A673 (cell line): ENCODE data around the gene CRYGC. TPM values are rescaled to one million over a fixed set of nuclear protein-coding genes. Genes with fewer than 3 reads are reported as not detected.

Experiments
- BruUV-seq: library from RNA; stranded (reverse); fragments of 400-500 nt; replicated peaks from 2 replicates; lab custom pipeline; 2021; lab: Mats Ljungman, UMichigan
- CTCF ChIA-PET: fragments of 300-600 bp; sonication (Branson Sonifier 250); formaldehyde crosslinking; loops from one replicate; lab custom pipeline; 2022; ENCODE audit warnings: antibody characterized with exemption; lab: Charles Lee
- POLR2A ChIA-PET: fragments of 300-600 bp; sonication (Branson Sonifier 250); formaldehyde crosslinking; loops from one replicate; lab custom pipeline; 2022; ENCODE audit warnings: antibody characterized with exemption; ENCODE audit not compliant: low non-redundant PET; lab: Charles Lee
- DNase-seq: peaks from one replicate; pipeline ENCODE4 v3.0.0-alpha.2; 2015; ENCODE audit warnings: low spot score
- H3K27ac ChIP-seq: fragments of 200-600 bp; sonication (generic); 2 replicates; pipeline ENCODE4 v1.5.1; 2016; ENCODE audit warnings: mixed run types, low read depth, mild to moderate bottlenecking, mixed read lengths, antibody characterized with exemption, low read length; ENCODE audit not compliant: poor library complexity, severe bottlenecking
- H3K27me3 ChIP-seq: fragments of 200-600 bp; sonication (generic); replicated peaks from 2 replicates; pipeline ENCODE4 v1.6.1; 2017; ENCODE audit warnings: mixed run types, low read depth, mild to moderate bottlenecking, mixed read lengths, antibody characterized with exemption, low read length; ENCODE audit not compliant: insufficient read depth, poor library complexity
- H3K36me3 ChIP-seq: fragments of 200-600 bp; sonication (generic); 2 replicates; pipeline ENCODE4 v1.6.1; 2016; ENCODE audit warnings: mixed run types, mild to moderate bottlenecking, mixed read lengths, antibody characterized with exemption, low read length; ENCODE audit not compliant: insufficient read depth, poor library complexity, severe bottlenecking
- H3K4me1 ChIP-seq: fragments of 200-600 bp; sonication (generic); 2 replicates; pipeline ENCODE4 v1.6.1; 2017; ENCODE audit warnings: mixed run types, mild to moderate bottlenecking, mixed read lengths, antibody characterized with exemption, low read length; ENCODE audit not compliant: insufficient read depth, poor library complexity, severe bottlenecking
- H3K4me3 ChIP-seq: fragments of 200-600 bp; sonication (generic); 2 replicates; pipeline ENCODE4 v1.5.1; 2016; ENCODE audit warnings: low read depth, mixed run types, mild to moderate bottlenecking, mixed read lengths, low read length; ENCODE audit not compliant: poor library complexity, severe bottlenecking
- H3K9me3 ChIP-seq: fragments of 200-600 bp; sonication (generic); 2 replicates; pipeline ENCODE4 v1.6.1; 2016; ENCODE audit warnings: mixed run types, low read depth, mild to moderate bottlenecking, mixed read lengths, antibody characterized with exemption, low read length; ENCODE audit not compliant: poor library complexity, severe bottlenecking
- CTCF ChIP-seq: fragments of 300-800, 200-600 bp; sonication (generic); conservative IDR thresholded peaks from 2 replicates; pipeline ENCODE4 v1.5.1; 2017; ENCODE audit warnings: low read depth, mild to moderate bottlenecking, antibody characterized with exemption, low read length, moderate library complexity, mixed read lengths
- EZH2 ChIP-seq: fragments of 200-600 bp; sonication (generic); IDR thresholded peaks from 2 replicates; pipeline ENCODE4 v1.6.1; 2017; ENCODE audit warnings: borderline replicate concordance, low read depth, mild to moderate bottlenecking, mixed read lengths, antibody characterized with exemption, low read length; ENCODE audit not compliant: poor library complexity, severe bottlenecking
- intact Hi-C: fragments of 100-400 bp; cut with micrococcal nuclease; formaldehyde crosslinking; loops from one replicate; pipeline ENCODE4 v1.10.0; 2022; ENCODE audit not compliant: unreplicated experiment
- total RNA-seq: library from RNA; stranded (reverse); gene quantifications from 2 replicates; pipeline ENCODE4 v1.2.3, GENCODE V29; 2021

Gene CRYGC
- total RNA-seq, 1 experiment from 2014 or later, result not detected

DNA sequence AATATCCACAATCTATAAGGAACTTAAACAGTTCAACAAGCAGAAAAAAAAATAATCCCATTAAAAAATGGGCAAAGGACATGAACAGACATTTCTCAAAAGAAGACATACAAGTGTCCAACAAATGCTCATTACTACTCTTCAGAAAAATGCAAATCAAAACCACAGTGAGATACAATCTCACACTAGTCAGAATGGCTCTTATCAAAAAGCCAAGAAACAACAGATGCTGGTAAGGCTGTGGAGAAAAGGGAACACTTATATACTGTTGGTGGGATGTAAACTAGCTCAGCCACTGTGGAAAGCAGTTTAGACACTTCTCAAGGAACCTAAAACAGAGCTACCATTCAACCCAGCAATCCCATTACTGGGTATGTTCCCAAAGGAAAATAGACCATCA lies 23.5 kb upstream of the CRYGC start:
- Histone ChIP-seq H3K27ac (no peak overlapping the region), H3K27me3 (no peaks in the 10 kb centered on the region), H3K4me3 (no peak overlapping the region), H3K36me3 (no peaks in the 10 kb centered on the region), H3K9me3 (no peaks in the 10 kb centered on the region), H3K4me1 (no peaks in the 10 kb centered on the region)
- no TSS peak for BruUV-seq
- ChIA-PET POLR2A (no interaction called here), CTCF (no interaction called here)
- TF ChIP-seq EZH2, result no peak
- TF ChIP-seq CTCF, result no peak
- DNase-seq, result no peak
- intact Hi-C loops, result no loop called here

GRCh38 chr2:208150956-208151355 lies 21.3 kb upstream of the CRYGC start:
- ChIA-PET POLR2A (no interaction called here), CTCF (no interaction called here)
- intact Hi-C loops, result no loop called here
- no TSS peak for BruUV-seq
- H3K4me1 ChIP-seq, result no peaks in the 10 kb centered on the region
- no peak for DNase-seq
- no peaks in the 10 kb centered on the region for H3K9me3 ChIP-seq
- H3K27ac ChIP-seq, result no peak overlapping the region
- no peak overlapping the region for H3K4me3 ChIP-seq
- no peaks in the 10 kb centered on the region for H3K36me3 ChIP-seq
- no peak for TF ChIP-seq EZH2
- TF ChIP-seq CTCF, result no peak
- no peaks in the 10 kb centered on the region for H3K27me3 ChIP-seq

DNA sequence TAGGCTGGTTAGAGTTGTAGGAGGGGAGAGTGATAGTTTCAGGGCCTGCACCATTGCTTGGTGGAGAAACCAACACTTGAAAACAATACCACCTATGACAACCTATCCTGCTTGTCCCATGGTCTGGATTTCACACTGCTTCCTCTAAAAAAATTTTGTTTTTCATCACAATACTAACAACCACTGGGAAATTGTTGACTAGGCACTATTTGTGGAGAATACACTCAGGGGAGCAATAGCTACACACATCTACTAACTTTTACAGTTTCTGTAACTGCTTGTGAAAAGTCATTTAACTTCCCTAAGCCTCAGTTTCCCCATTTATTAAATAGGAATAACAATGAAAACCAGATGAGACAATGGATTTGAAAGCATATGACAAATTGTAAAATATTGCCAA lies 20.5 kb upstream of the CRYGC start:
- intact Hi-C loops, result no loop called here
- Histone ChIP-seq H3K4me3 (no peak overlapping the region), H3K27me3 (no peaks in the 10 kb centered on the region), H3K36me3 (no peaks in the 10 kb centered on the region), H3K9me3 (no peaks in the 10 kb centered on the region), H3K4me1 (no peaks in the 10 kb centered on the region), H3K27ac (no peak overlapping the region)
- TF ChIP-seq EZH2 (no peak), CTCF (no peak)
- POLR2A ChIA-PET, result no interaction called here
- no peak for DNase-seq
- CTCF ChIA-PET, result no interaction called here
- no TSS peak for BruUV-seq
